CD4-positive, alpha-beta T cell (primary cell): ENCODE results near the gene CAPS. TPM values are rescaled to one million over a fixed set of nuclear protein-coding genes. Genes with fewer than 3 reads are reported as not detected.

Experiments used
- ATAC-seq: fragments of 200-7000 bp; cut with Tn5 transposase; one replicate; pipeline ENCODE4 v1.10.0; 2022; ENCODE audit warnings: mild to moderate bottlenecking; ENCODE audit not compliant: poor library complexity
- CTCF ChIA-PET: fragments of 350-600 bp; sonication (Branson Sonifier 250); formaldehyde crosslinking; loops from one replicate; lab custom pipeline; 2021; ENCODE audit warnings: antibody characterized with exemption, inconsistent platforms; lab: Charles Lee
- POLR2A ChIA-PET: fragments of 350-600 bp; sonication (Branson Sonifier 250); formaldehyde crosslinking; loops from one replicate; lab custom pipeline; 2021; ENCODE audit warnings: antibody characterized with exemption, inconsistent platforms; lab: Charles Lee
- DNase-seq, 14 experiments: peaks; one replicate each; pipeline ENCODE4 v3.0.0-alpha.2; 2013 to 2020; ENCODE audit warnings: mixed read lengths in 2 of 14
- H3K27ac ChIP-seq, 2 donors: one replicate each; pipeline versions ENCODE4 v1.5.1 to v1.7.0; 2013; ENCODE audit warnings: low read length in 2 of 2, low read depth in 1 of 2, mild to moderate bottlenecking in 1 of 2
- H3K27me3 ChIP-seq, 2 experiments: 1 replicate in 1 of 2; 2 replicates in 1 of 2; pipeline versions ENCODE4 v1.6.1 to v1.7.0; 2013; ENCODE audit warnings: low read length in 2 of 2, control low read depth in 1 of 2, mild to moderate bottlenecking in 1 of 2, moderate library complexity in 1 of 2; ENCODE audit not compliant: insufficient read depth in 2 of 2, control insufficient read depth in 1 of 2
- H3K36me3 ChIP-seq: one replicate; pipeline ENCODE4 v1.6.1; 2013; ENCODE audit warnings: low read length, control low read depth; ENCODE audit not compliant: insufficient read depth
- H3K4me1 ChIP-seq: one replicate; pipeline ENCODE4 v1.6.1; 2013; ENCODE audit warnings: low read length, control low read depth; ENCODE audit not compliant: insufficient read depth
- H3K4me3 ChIP-seq: one replicate; pipeline ENCODE4 v1.5.1; 2013; ENCODE audit warnings: mild to moderate bottlenecking, low read length, moderate library complexity
- H3K9me3 ChIP-seq, 2 experiments: 1 replicate in 1 of 2; 2 replicates in 1 of 2; pipeline versions ENCODE4 v1.6.1 to v1.7.0; 2013; ENCODE audit warnings: low read length in 2 of 2, mild to moderate bottlenecking in 2 of 2, control low read depth in 1 of 2, moderate library complexity in 1 of 2; ENCODE audit not compliant: control insufficient read depth in 1 of 2, insufficient read depth in 1 of 2
- H3K27ac Mint-ChIP-seq: one replicate; pipeline ENCODE4 v1.8.0; 2020; ENCODE audit warnings: mixed read lengths
- H3K27me3 Mint-ChIP-seq: one replicate; pipeline ENCODE4 v1.8.0; 2021; ENCODE audit warnings: mixed read lengths
- H3K36me3 Mint-ChIP-seq: one replicate; pipeline ENCODE4 v1.8.0; 2021; ENCODE audit warnings: low read depth, mixed read lengths
- H3K4me1 Mint-ChIP-seq: one replicate; pipeline ENCODE4 v1.8.0; 2021; ENCODE audit warnings: low read depth, mixed read lengths
- H3K4me3 Mint-ChIP-seq: one replicate; pipeline ENCODE4 v1.8.0; 2020; ENCODE audit warnings: mild to moderate bottlenecking, mixed read lengths
- H3K9me3 Mint-ChIP-seq: one replicate; pipeline ENCODE4 v1.8.0; 2020; ENCODE audit warnings: mixed read lengths
- intact Hi-C, 2 experiments: fragments of 100-400 bp; cut with DNase I in 1 of 2; cut with micrococcal nuclease in 1 of 2; formaldehyde crosslinking; loops; one replicate each; pipeline versions ENCODE4 v1.15.1 to v1.9.0; 2023 to 2025; cut with DNase I, micrococcal nuclease
- total RNA-seq, 174 experiments: library from RNA in 2 of 174; stranded (reverse) in 2 of 174; gene quantifications; one replicate each; pipeline ENCODE4 v1.2.3 and lab custom pipeline; 2021 to 2026
- TF ChIP-seq, protein P1 (sequence below): fragments of 200-600 bp; IDR thresholded peaks from one replicate; pipeline ENCODE4 v1.8.0; 2022; ENCODE audit warnings: antibody characterized with exemption, mild to moderate bottlenecking

The CAPS gene
- total RNA-seq, 2 experiments from 2014 or later = 43.2 to 44.2 TPM

DNA sequence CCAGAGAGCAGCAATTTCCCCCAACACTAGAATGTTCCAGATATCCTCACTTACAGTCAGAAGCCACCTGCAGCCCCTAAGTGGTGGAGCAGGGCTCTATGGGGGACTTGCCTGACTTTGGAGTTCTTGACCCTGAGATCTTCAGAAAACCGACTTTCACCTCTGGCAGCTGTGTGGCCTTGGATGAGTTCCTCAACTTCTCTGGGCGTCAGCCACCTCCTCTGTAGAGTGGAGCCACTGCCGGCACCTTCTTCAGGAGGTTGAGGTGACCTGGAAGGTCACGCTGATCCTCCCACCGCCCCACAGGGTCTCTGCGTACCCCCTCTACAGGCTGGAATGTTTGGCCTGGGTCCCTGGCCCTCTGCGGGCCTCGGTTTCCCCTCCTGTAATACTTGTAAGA is 36.6 kb upstream of the CAPS start:
- no peaks in the 10 kb centered on the region for H3K9me3 ChIP-seq
- H3K4me3 ChIP-seq = no peak overlapping the region
- ChIA-PET POLR2A (no interaction called here), CTCF (no interaction called here)
- Mint-ChIP-seq H3K4me3 (no peak overlapping the region), H3K27ac (no peak overlapping the region), H3K36me3 (no peaks in the 10 kb centered on the region), H3K9me3 (no peaks in the 10 kb centered on the region), H3K27me3 (peaks cover 2% of the 10 kb centered on the region), H3K4me1 (no peaks in the 10 kb centered on the region)
- TF ChIP-seq, protein P1, sequence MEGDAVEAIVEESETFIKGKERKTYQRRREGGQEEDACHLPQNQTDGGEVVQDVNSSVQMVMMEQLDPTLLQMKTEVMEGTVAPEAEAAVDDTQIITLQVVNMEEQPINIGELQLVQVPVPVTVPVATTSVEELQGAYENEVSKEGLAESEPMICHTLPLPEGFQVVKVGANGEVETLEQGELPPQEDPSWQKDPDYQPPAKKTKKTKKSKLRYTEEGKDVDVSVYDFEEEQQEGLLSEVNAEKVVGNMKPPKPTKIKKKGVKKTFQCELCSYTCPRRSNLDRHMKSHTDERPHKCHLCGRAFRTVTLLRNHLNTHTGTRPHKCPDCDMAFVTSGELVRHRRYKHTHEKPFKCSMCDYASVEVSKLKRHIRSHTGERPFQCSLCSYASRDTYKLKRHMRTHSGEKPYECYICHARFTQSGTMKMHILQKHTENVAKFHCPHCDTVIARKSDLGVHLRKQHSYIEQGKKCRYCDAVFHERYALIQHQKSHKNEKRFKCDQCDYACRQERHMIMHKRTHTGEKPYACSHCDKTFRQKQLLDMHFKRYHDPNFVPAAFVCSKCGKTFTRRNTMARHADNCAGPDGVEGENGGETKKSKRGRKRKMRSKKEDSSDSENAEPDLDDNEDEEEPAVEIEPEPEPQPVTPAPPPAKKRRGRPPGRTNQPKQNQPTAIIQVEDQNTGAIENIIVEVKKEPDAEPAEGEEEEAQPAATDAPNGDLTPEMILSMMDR = no peak
- no peaks in the 10 kb centered on the region for H3K36me3 ChIP-seq
- H3K27me3 ChIP-seq = peaks cover 20 to 24% of the 10 kb centered on the region in 2 experiments
- intact Hi-C loops = no loop called here
- H3K27ac ChIP-seq = no peak overlapping the region
- no peak for ATAC-seq
- H3K4me1 ChIP-seq = no peaks in the 10 kb centered on the region
- DNase-seq = no peak

GRCh38 chr19:5877882-5878281 is 36.2 kb upstream of the CAPS start:
- ATAC-seq (no peak), DNase-seq (no peak)
- Histone ChIP-seq H3K27ac (no peak overlapping the region), H3K4me1 (no peaks in the 10 kb centered on the region), H3K9me3 (no peaks in the 10 kb centered on the region), H3K4me3 (no peak overlapping the region), H3K27me3 (peaks cover 20 to 24% of the 10 kb centered on the region in 2 experiments), H3K36me3 (no peaks in the 10 kb centered on the region)
- H3K27ac Mint-ChIP-seq = no peak overlapping the region
- intact Hi-C loops = no loop called here
- H3K9me3 Mint-ChIP-seq = no peaks in the 10 kb centered on the region
- H3K36me3 Mint-ChIP-seq = no peaks in the 10 kb centered on the region
- H3K4me3 Mint-ChIP-seq = no peak overlapping the region
- ChIA-PET CTCF (no interaction called here), POLR2A (no interaction called here)
- TF ChIP-seq, protein P1 = no peak
- H3K27me3 Mint-ChIP-seq = peaks cover 5% of the 10 kb centered on the region
- H3K4me1 Mint-ChIP-seq = no peaks in the 10 kb centered on the region

- peaks cover 20 to 24% of the 10 kb centered on the region in 2 experiments for H3K27me3 ChIP-seq
- H3K27ac ChIP-seq = no peak overlapping the region
- H3K4me3 Mint-ChIP-seq = no peak overlapping the region
- intact Hi-C loops = no loop called here
- no peaks in the 10 kb centered on the region for H3K36me3 ChIP-seq
- H3K4me1 ChIP-seq = no peaks in the 10 kb centered on the region
- H3K27ac Mint-ChIP-seq = no peak overlapping the region
- DNase-seq = no peak
- TF ChIP-seq, protein P1 = no peak
- no peaks in the 10 kb centered on the region for H3K4me1 Mint-ChIP-seq
- H3K36me3 Mint-ChIP-seq = no peaks in the 10 kb centered on the region
- H3K9me3 Mint-ChIP-seq = no peaks in the 10 kb centered on the region
- H3K4me3 ChIP-seq = no peak overlapping the region
- ChIA-PET POLR2A (no interaction called here), CTCF (no interaction called here)
- peaks cover 11% of the 10 kb centered on the region for H3K27me3 Mint-ChIP-seq
- no peaks in the 10 kb centered on the region for H3K9me3 ChIP-seq
- ATAC-seq = no peak
Measured at GRCh38 chr19:5880196-5880595, 33.9 kb upstream of the CAPS start.
